Esophagus squamous epithelium (tissue), 5 donors: ENCODE results near the gene HACD2. TPM values are rescaled to one million over a fixed set of nuclear protein-coding genes. Genes with fewer than 3 reads are reported as not detected.
A peak's percentile ranks its signal among the peaks of the same experiment; 100 is the strongest.

Experiments used
- DNase-seq: peaks from one replicate; lab custom pipeline; 2025; lab: John Stamatoyannopoulos, UW
- H3K27ac ChIP-seq, 4 donors: fragments of 200-600 bp; sonication (generic); one replicate each; pipeline ENCODE4 v1.5.1; 2016 to 2019; ENCODE audit warnings: mild to moderate bottlenecking in 1 of 4
- H3K27me3 ChIP-seq, 4 donors: fragments of 200-600 bp; sonication (generic); 1 replicate in 3 of 4; 2 replicates in 1 of 4; pipeline versions ENCODE4 v1.5.1 to v1.6.0; 2017 to 2021; ENCODE audit warnings: antibody characterized with exemption in 1 of 4
- H3K36me3 ChIP-seq, 3 donors: fragments of 200-600 bp; sonication (generic); one replicate each; pipeline ENCODE4 v1.5.1; 2016 to 2019
- H3K4me1 ChIP-seq, 3 donors: fragments of 200-600 bp; sonication (generic); one replicate each; pipeline ENCODE4 v1.5.1; 2017 to 2019
- H3K4me3 ChIP-seq, 4 donors: fragments of 200-600 bp; sonication (generic); 1 replicate in 3 of 4; 2 replicates in 1 of 4; pipeline ENCODE4 v1.5.1; 2016 to 2019; ENCODE audit warnings: mild to moderate bottlenecking in 2 of 4, moderate library complexity in 1 of 4
- H3K9me3 ChIP-seq, 3 donors: fragments of 200-600 bp; sonication (generic); one replicate each; pipeline ENCODE4 v1.5.1; 2016 to 2019
- POLR2A ChIP-seq, 4 donors: fragments of 450-650 bp; IDR thresholded peaks; one replicate each; pipeline ENCODE4 v1.6.1; 2017; ENCODE audit warnings: antibody characterized with exemption in 4 of 4, mild to moderate bottlenecking in 4 of 4, moderate library complexity in 3 of 4
- WGBS, 2 donors: methylation state at CpG; one replicate each; pipeline ENCODE4 v1.1.5; 2018; 5-methylcytosine and 5-hydroxymethylcytosine counted together
- intact Hi-C: fragments of 100-400 bp; cut with DNase I; formaldehyde crosslinking; loops from one replicate; pipeline ENCODE4 v1.15.0; 2022
- total RNA-seq, 4 donors: library from RNA; depleted of rRNA; stranded (reverse); fragments of >200 nt; gene quantifications; one replicate each; pipeline ENCODE4 v1.1.0, GENCODE V29; 2016
- TF ChIP-seq, protein P1 (sequence below), 6 experiments: fragments of 450-650 bp in 4 of 6; fragments of 200-600 bp in 2 of 6; sonication (generic) in 2 of 6; IDR thresholded peaks; one replicate each; pipeline ENCODE4 v1.5.1; 2016 to 2019; ENCODE audit warnings: antibody characterized with exemption in 6 of 6, mild to moderate bottlenecking in 4 of 6, moderate library complexity in 4 of 6
- donor health status: DM: yes; HTN: yes; CAD: no.

The HACD2 gene
- total RNA-seq, 4 donors from 2014 or later: 28.4 to 46.6 (median 34.9) TPM

DNA sequence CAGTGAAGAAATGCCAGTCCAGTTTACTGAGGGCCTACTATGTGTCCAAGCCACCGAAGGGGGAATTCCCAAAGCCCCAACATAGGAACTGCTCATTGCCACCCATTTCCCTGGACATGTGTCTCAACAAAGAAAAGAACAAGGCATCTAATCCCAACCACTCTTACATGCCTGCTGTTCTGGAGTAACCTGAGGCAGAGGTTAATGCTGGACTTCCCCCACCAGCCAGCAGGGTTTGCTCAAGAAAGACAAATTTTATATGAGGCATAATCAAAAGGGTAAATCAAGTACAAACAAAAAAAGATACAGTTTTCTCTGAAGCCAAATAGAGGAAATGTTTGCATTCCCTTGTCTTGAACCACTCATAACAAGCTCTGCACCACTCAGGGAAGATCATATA lies 140.1 kb downstream of the HACD2 start:
- Histone ChIP-seq H3K36me3 (no peaks in the 10 kb centered on the region), H3K4me3 (peak overlapping the region in 2 of 4 donors; percentile 68 to 78), H3K27ac (peak overlapping the region in 3 of 4 donors; percentile 75 to 91 (median 78)), H3K9me3 (no peaks in the 10 kb centered on the region), H3K4me1 (peaks cover 7 to 28% (median 17%) of the 10 kb centered on the region in 3 donors), H3K27me3 (peaks cover 0 to 49% (median 4%) of the 10 kb centered on the region in 4 donors)
- TF ChIP-seq, protein P1, sequence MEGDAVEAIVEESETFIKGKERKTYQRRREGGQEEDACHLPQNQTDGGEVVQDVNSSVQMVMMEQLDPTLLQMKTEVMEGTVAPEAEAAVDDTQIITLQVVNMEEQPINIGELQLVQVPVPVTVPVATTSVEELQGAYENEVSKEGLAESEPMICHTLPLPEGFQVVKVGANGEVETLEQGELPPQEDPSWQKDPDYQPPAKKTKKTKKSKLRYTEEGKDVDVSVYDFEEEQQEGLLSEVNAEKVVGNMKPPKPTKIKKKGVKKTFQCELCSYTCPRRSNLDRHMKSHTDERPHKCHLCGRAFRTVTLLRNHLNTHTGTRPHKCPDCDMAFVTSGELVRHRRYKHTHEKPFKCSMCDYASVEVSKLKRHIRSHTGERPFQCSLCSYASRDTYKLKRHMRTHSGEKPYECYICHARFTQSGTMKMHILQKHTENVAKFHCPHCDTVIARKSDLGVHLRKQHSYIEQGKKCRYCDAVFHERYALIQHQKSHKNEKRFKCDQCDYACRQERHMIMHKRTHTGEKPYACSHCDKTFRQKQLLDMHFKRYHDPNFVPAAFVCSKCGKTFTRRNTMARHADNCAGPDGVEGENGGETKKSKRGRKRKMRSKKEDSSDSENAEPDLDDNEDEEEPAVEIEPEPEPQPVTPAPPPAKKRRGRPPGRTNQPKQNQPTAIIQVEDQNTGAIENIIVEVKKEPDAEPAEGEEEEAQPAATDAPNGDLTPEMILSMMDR (IDR thresholded peaks at IDR 0.05): no peak
- TF ChIP-seq POLR2A (IDR thresholded peaks at IDR 0.05): no peak
- no peak for DNase-seq
- intact Hi-C loops: no loop called here
- WGBS, 2 donors: 42 to 60% methylated on average over 1 of the region's 1 CpG

DNA sequence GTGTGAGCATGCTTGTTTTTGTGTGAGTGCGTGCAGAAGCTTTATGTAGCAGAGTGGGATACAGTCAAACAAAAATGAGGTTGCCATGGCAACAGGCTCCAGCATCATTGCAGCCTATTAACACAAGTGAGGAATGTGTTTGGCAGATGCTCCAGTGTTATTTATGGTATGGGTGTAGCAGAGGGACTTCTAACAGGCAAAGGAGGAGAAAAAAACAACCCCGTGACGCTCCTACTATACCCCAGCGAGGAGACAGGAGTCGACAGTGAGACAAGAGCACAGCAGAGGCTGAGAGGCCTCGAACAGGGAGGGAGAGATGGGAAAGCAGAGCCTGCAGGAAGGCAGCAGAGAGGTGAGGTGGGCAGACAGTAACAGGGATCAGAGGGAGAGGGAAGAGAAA lies 140.8 kb downstream of the HACD2 start:
- DNase-seq: no peak
- Histone ChIP-seq H3K36me3 (no peaks in the 10 kb centered on the region), H3K4me3 (peak overlapping the region in 1 of 4 donors; percentile 78), H3K9me3 (no peaks in the 10 kb centered on the region), H3K4me1 (peaks cover 7 to 21% (median 10%) of the 10 kb centered on the region in 3 donors), H3K27ac (peak overlapping the region in 3 of 4 donors; percentile 75 to 91 (median 78)), H3K27me3 (peaks cover 0 to 41% (median 4%) of the 10 kb centered on the region in 4 donors)
- 55 to 69% methylated on average over 6 of the region's 6 CpGs for WGBS, 2 donors
- TF ChIP-seq, protein P1 (IDR thresholded peaks at IDR 0.05): no peak
- peak in 1 of 4 donors; percentile 12 for TF ChIP-seq POLR2A (IDR thresholded peaks at IDR 0.05)
- intact Hi-C loops: no loop called here

DNA sequence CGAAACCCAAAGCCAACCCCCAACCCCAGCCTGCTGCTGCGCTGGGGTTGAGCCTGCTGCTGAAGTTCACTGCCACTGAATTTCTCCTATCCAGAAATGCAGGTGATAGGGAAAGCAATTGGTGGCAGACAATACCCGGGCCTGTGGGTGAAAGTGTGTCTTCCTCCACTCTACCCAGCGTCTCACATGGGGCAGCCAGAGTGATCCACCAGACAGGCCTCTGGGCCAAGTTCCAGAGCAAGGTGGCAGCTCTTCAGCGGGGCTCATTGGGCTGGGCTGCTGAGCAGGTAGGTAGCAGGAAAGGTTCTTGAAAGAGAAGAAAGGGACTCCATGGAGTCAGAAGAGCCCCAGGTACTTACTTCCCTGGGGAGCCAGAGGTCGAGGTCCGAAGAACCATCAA lies 141.9 kb downstream of the HACD2 start:
- intact Hi-C loops: no loop called here
- 81 to 100% methylated on average over 2 to 4 of the region's 7 CpGs for WGBS, 2 donors
- H3K27ac ChIP-seq: peak overlapping the region; percentile 9 to 91 (median 76)

DNA sequence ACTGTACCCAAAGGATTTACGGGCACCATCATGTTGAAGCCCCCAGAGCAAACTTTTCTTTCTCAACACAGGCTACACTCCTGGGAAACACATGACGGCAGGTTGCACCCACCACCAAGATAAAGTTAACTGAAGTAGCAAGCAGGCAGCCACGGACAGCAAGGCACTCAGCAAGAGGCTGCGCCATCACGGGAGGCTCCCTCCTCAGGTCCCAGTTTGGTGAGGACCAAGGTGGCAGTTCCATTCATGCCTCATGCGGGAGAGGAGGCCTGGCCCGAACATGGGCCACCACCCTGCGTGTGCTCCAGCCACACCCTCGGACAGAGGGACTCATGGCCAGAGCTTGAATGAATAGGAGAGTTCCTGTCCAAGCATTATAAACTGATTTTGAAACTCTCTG lies 142.7 kb downstream of the HACD2 start:
- Histone ChIP-seq H3K27me3 (peaks cover 0 to 23% (median 0%) of the 10 kb centered on the region in 4 donors), H3K9me3 (no peaks in the 10 kb centered on the region), H3K4me1 (peaks cover 0 to 8% (median 0%) of the 10 kb centered on the region in 3 donors), H3K27ac (peak overlapping the region; percentile 9 to 91 (median 76)), H3K36me3 (no peaks in the 10 kb centered on the region), H3K4me3 (no peak overlapping the region)
- no peak for DNase-seq
- intact Hi-C loops: no loop called here
- WGBS, 2 donors: 60 to 100% methylated on average over 1 to 9 of the region's 9 CpGs
- TF ChIP-seq POLR2A (IDR thresholded peaks at IDR 0.05): no peak
- TF ChIP-seq, protein P1 (IDR thresholded peaks at IDR 0.05): no peak

More for the DNA sequence above, 141.9 kb downstream of the HACD2 start:
- Histone ChIP-seq H3K36me3 (no peaks in the 10 kb centered on the region), H3K4me1 (peaks cover 0 to 14% (median 0%) of the 10 kb centered on the region in 3 donors), H3K27me3 (peaks cover 0 to 31% (median 0%) of the 10 kb centered on the region in 4 donors), H3K4me3 (no peak overlapping the region), H3K9me3 (no peaks in the 10 kb centered on the region)
- TF ChIP-seq POLR2A (IDR thresholded peaks at IDR 0.05): no peak
- TF ChIP-seq, protein P1 (IDR thresholded peaks at IDR 0.05): no peak
- DNase-seq: no peak

Other genes starting within 250 kb of the HACD2 start
- 10 to 100 TPM in 1 of 4 donors, 1 to 10 TPM in 2, under 1 TPM in 1; 0.72 to 17.4 (median 5.3) TPM for gene ADCY5, start 136.0 kb downstream of the HACD2 start, total RNA-seq